VCaP (cell line): Measurements from ENCODE around the gene EIF1AD.

Experiments used
- H3K27ac ChIP-seq: fragments of 450-650 bp; 2 replicates; pipeline ENCODE4 v1.5.1; 2017
- TF ChIP-seq, protein P1 (sequence below): fragments of 450-650 bp; conservative IDR thresholded peaks from 2 replicates; pipeline ENCODE4 v1.5.1; 2017; ENCODE audit warnings: mild to moderate bottlenecking, moderate library complexity

Gene EIF1AD

DNA sequence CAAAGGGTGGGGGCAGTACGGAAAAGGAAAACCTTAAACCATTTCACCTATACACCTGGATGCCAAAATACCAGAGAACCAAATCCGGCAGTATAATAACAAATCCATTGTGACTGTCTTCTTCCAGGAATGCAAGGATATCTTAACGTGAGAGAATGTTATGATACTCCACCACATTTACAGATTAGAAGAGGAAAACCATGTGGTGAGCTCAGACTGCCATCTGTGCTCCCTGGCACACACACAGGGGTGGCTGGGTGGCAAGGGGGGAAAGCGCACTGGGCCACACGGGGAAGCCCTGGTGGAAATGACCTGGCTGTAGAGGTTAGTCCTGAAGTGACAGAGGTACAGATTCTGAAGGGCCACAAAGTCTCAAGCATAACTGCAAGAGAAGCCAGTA lies 9.9 kb downstream of the EIF1AD start:
- TF ChIP-seq, protein P1, sequence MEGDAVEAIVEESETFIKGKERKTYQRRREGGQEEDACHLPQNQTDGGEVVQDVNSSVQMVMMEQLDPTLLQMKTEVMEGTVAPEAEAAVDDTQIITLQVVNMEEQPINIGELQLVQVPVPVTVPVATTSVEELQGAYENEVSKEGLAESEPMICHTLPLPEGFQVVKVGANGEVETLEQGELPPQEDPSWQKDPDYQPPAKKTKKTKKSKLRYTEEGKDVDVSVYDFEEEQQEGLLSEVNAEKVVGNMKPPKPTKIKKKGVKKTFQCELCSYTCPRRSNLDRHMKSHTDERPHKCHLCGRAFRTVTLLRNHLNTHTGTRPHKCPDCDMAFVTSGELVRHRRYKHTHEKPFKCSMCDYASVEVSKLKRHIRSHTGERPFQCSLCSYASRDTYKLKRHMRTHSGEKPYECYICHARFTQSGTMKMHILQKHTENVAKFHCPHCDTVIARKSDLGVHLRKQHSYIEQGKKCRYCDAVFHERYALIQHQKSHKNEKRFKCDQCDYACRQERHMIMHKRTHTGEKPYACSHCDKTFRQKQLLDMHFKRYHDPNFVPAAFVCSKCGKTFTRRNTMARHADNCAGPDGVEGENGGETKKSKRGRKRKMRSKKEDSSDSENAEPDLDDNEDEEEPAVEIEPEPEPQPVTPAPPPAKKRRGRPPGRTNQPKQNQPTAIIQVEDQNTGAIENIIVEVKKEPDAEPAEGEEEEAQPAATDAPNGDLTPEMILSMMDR = no peak
- no peak overlapping the region for H3K27ac ChIP-seq

DNA sequence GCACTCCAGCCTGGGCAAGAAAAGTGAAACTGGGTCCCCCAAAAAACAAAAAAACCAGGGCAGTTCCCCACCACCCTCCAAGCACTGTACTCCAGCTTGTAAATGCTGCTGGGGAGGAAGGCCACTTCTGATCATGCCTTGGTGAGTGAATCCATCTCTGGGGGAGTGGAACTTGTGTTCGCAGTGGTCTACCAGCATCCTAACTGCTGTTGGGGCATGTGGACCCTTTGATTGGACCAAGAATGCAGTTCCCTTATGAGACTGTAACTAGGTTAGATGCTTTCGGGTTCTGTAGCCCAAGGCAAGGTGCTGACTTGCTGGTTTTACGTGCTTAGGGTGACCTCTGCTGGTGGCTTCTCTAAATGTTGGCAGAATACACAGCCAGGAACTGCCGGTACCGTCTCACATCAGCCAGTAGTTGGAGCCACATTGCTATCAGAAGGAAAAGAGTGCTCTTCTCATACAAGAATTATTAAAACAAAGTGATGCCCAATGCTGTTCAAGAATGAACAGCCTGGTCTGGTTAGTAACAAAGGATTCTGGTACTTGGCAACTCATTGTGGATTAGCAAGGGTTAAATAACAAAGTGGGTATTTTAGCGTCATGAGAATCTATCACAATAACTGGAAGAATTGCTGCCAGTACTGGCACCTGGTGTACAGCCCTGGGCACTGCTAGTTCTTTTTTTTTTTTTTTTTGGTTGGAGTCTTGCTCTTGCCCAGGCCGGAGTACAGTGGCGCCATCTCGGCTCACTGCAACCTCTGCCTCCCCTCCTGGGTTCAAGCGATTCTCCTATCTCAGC lies 13.0 kb downstream of the EIF1AD start:
- TF ChIP-seq, protein P1 = peak; percentile 100
- H3K27ac ChIP-seq = peak overlapping the region; percentile 55

DNA sequence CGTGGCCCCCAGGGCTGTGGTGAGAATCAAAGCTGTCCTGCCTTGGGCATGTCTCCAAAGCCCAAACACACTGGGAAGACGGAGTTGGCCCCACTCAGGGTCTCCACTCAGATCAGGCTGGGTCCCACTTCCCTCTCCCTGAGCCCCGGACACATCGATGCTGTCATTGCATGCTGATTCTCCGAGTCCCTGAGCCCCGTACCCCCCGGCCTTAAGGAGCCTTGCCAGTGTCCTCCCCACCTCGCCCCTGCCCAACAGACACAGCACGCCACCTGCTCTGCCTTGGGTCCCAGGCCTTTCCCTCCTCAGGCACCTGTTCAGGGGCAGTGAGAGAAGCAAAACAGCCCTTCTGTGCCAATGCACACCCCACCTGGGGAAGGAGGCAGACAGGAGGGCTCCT lies 14.6 kb downstream of the EIF1AD start:
- no peak overlapping the region for H3K27ac ChIP-seq
- TF ChIP-seq, protein P1 = no peak

DNA sequence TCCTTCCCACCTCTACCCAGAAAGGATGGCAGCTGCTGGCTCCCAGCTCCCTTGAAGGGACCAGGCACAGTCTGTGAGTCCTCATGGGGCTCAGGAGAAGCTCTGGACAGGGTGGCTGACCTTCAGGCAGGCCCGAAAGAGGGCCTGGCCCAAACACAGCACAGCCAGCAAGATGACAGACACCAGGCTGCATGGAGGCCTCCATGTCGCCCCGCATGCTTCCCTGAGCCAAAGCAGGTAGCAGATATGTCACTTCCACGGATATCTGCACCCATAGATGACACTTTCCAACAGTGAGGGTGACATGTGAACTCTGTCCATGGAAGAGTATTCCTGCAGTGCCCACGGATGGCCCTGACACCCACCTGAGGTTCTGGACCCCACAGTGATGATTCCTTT lies 18.4 kb downstream of the EIF1AD start:
- TF ChIP-seq, protein P1 = no peak
- no peak overlapping the region for H3K27ac ChIP-seq

DNA sequence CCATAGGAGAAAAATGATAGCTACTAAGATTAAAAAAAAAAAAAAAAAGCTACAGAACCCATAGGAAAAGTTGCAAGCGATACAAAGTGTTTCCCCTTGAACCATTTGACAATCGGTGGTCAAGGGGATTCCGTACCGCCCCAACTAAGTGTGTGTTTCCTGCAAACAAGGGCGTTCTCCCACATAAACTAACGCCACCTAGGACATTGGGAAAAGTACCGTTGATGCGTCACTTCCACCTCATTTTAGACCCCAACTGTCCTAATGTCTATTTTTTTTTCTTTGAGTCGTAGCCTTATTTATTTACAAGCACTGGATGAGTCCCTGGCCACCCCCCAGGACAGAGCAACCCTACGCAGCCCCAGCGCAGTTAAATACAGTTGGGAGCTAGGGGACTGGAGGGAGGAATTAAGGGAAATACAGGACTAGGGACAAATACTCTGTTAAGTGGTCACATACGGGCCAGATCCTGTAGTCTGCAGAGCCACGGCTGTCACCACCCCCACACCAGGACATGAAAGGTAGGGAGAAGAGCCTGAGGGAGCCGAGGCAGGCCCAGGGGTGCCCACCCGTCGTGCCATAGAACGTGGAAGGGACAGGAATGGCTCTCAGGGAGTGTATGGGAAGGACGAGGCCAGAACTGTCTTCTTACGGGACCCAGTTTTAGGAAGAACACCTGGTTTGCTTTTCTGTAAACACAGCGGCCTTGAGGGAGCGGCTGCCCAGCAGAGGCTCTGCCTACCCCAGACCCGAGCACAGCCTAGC lies 19.0 kb downstream of the EIF1AD start:
- H3K27ac ChIP-seq = no peak overlapping the region; the same call in 1 of the 2 replicates
- TF ChIP-seq, protein P1 = no peak

DNA sequence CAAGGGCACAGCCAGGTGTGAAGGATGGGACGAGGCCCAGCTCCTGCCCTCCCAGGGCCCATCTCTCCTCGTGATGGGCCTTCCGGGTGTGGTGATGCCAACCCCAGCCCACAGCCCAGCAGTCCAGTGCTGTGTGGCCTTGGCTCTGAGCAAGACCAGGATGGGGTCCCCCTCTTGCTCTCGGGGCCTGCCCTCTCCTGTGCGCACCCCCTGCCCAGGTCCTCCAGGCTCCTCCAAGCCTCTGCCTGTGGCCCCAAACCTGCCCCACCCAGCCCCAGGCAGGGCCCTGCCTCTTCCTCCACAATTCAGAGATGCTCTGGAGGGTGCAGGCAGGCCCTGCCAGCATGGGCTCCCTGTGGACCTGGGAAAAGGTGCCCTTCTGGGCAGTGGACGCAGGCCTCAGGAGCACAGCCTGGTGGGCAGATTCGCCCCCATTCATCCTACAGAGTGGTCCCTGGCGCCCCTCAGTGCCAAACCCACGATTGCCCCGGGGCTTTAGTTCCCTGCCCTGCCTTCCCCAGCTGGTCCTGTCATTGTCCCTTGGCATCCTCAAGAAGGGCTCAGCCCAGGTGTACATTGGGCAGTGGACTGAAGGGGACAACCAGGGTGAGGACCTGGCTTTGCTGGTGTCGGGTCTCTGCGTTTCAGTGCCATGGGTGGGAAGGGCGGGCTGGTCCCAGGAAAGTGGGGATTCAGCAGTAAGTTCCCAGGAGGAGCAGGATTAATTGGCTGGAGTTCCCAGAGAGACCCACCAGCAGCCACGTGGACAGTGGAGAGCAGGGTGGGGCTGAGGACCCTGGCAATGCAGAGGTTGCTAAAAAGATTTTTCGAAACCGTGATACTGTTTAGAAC lies 19.8 kb downstream of the EIF1AD start:
- H3K27ac ChIP-seq = no peak overlapping the region
- TF ChIP-seq, protein P1 = no peak
